SK-N-SH (cell line): ENCODE measurements around the gene SLAMF8. TPM values are rescaled to one million over a fixed set of nuclear protein-coding genes. Genes with fewer than 3 reads are reported as not detected.
A peak's percentile ranks its signal among the peaks of the same experiment; 100 is the strongest.

Experiments used
- CTCF ChIA-PET: fragments of 300-600, 350-600 bp; formaldehyde crosslinking; extraction: SDS; loops from one replicate; lab custom pipeline; 2021; lab: Yijun Ruan, JAX
- POLR2A ChIA-PET: fragments of 350-600 bp; sonication (Branson Sonifier 250); formaldehyde crosslinking; extraction: SDS; loops from one replicate; lab custom pipeline; 2020; ENCODE audit warnings: antibody characterized with exemption, inconsistent platforms; lab: Yijun Ruan, JAX
- DNase-seq: peaks from one replicate; pipeline ENCODE4 v3.0.0; 2012
- H2AFZ ChIP-seq: fragments of 200-600 bp; sonication (generic); 2 replicates; pipeline ENCODE4 v1.8.1; 2016; ENCODE audit warnings: antibody characterized with exemption, mild to moderate bottlenecking, low read depth
- H3F3A ChIP-seq: fragments of 200-600 bp; sonication (generic); replicated peaks from 2 replicates; pipeline ENCODE3; 2016; ENCODE audit warnings: antibody characterized with exemption, mild to moderate bottlenecking; ENCODE audit not compliant: insufficient read depth
- H3K27ac ChIP-seq, 2 experiments: fragments of 200-500 bp in 1 of 2; fragments of 200-600 bp in 1 of 2; sonication (Bioruptor generic) in 1 of 2; sonication (generic), shearing (Covaris generic) in 1 of 2; 2 replicates each; pipeline versions ENCODE4 v1.5.1 to v1.6.1; 2014 to 2016; ENCODE audit warnings: low read depth in 2 of 2, inconsistent platforms in 1 of 2, low read length in 1 of 2, mild to moderate bottlenecking in 1 of 2, mixed read lengths in 1 of 2
- H3K27me3 ChIP-seq: fragments of 200-600 bp; sonication (generic), shearing (Covaris generic); 2 replicates; pipeline ENCODE4 v1.6.1; 2016; ENCODE audit warnings: mixed run types; ENCODE audit not compliant: insufficient read depth
- H3K36me3 ChIP-seq, 2 experiments: fragments of 200-500 bp in 1 of 2; fragments of 200-600 bp in 1 of 2; sonication (Bioruptor generic) in 1 of 2; sonication (generic) in 1 of 2; replicated peaks in 1 of 2; 2 replicates each; pipeline versions ENCODE3 to v1.5.1; 2014 to 2016; ENCODE audit warnings: low read length in 1 of 2, mild to moderate bottlenecking in 1 of 2; ENCODE audit not compliant: insufficient read depth in 2 of 2, control insufficient read depth in 1 of 2
- H3K4me1 ChIP-seq, 2 experiments: fragments of 200-500 bp in 1 of 2; fragments of 200-600 bp in 1 of 2; sonication (Bioruptor generic) in 1 of 2; sonication (generic), shearing (Covaris generic) in 1 of 2; 2 replicates each; pipeline versions ENCODE4 v1.5.1 to v1.6.1; 2014 to 2016; ENCODE audit warnings: low read depth in 1 of 2, low read length in 1 of 2, mixed run types in 1 of 2; ENCODE audit not compliant: insufficient read depth in 2 of 2, control insufficient read depth in 1 of 2
- H3K4me2 ChIP-seq: fragments of 200-600 bp; sonication (generic), shearing (Covaris generic); 2 replicates; pipeline ENCODE4 v1.6.1; 2017; ENCODE audit warnings: mixed run types
- H3K4me3 ChIP-seq, 2 experiments: fragments of 200-500 bp in 1 of 2; fragments of 200-600 bp in 1 of 2; sonication (Bioruptor generic) in 1 of 2; sonication (generic), shearing (Covaris generic) in 1 of 2; 2 replicates each; pipeline versions ENCODE4 v1.5.1 to v1.8.1; 2014 to 2016; ENCODE audit warnings: low read depth in 2 of 2, inconsistent platforms in 1 of 2, low read length in 1 of 2, mild to moderate bottlenecking in 1 of 2, mixed read lengths in 1 of 2, moderate library complexity in 1 of 2
- H3K79me2 ChIP-seq: fragments of 200-600 bp; sonication (generic); 2 replicates; pipeline ENCODE4 v1.8.1; 2017; ENCODE audit warnings: mild to moderate bottlenecking; ENCODE audit not compliant: insufficient read depth
- H3K9ac ChIP-seq: fragments of 200-600 bp; sonication (generic); 2 replicates; pipeline ENCODE4 v1.6.1; 2017; ENCODE audit warnings: mixed run types
- H3K9me2 ChIP-seq: fragments of 200-600 bp; sonication (generic); 2 replicates; pipeline ENCODE4 v1.6.1; 2017; ENCODE audit warnings: mixed run types
- H3K9me3 ChIP-seq: fragments of 200-600 bp; sonication (generic); 2 replicates; pipeline ENCODE4 v1.6.1; 2017; ENCODE audit warnings: mixed run types, mild to moderate bottlenecking, moderate library complexity
- H4K20me1 ChIP-seq: fragments of 200-600 bp; sonication (generic); 2 replicates; pipeline ENCODE4 v1.6.1; 2017; ENCODE audit warnings: mild to moderate bottlenecking, mixed run types; ENCODE audit not compliant: insufficient read depth
- ELF1 ChIP-seq: IDR thresholded peaks from 2 replicates; pipeline ENCODE4 v1.4.0; 2012
- EZH2phosphoT487 ChIP-seq: fragments of 200-600 bp; sonication (generic); IDR thresholded peaks from 2 replicates; pipeline ENCODE4 v1.6.1; 2017; ENCODE audit warnings: low read depth, mixed run types, mild to moderate bottlenecking, antibody characterized with exemption, moderate library complexity, borderline replicate concordance
- FOSL2 ChIP-seq: IDR thresholded peaks from 2 replicates; pipeline ENCODE4 v1.4.0; 2012; ENCODE audit warnings: low read depth, mild to moderate bottlenecking, moderate library complexity, borderline replicate concordance
- FOXJ3 ChIP-seq: sonication (generic); formaldehyde crosslinking; IDR thresholded peaks from 2 replicates; pipeline ENCODE4 v1.5.1; 2020; ENCODE audit warnings: mild to moderate bottlenecking, missing genetic modification reagents
- FOXM1 ChIP-seq: IDR thresholded peaks from 2 replicates; pipeline ENCODE4 v1.4.0; 2012; ENCODE audit warnings: low read depth, mild to moderate bottlenecking
- GABPA ChIP-seq: IDR thresholded peaks from 2 replicates; pipeline ENCODE4 v1.4.0; 2012; ENCODE audit warnings: low read depth, mild to moderate bottlenecking
- IRF3 ChIP-seq: fragments of 150-350 bp; IDR thresholded peaks from 2 replicates; pipeline ENCODE4 v1.6.1; 2016; ENCODE audit warnings: mild to moderate bottlenecking, low read depth, low read length
- MAX ChIP-seq: IDR thresholded peaks from 2 replicates; pipeline ENCODE4 v1.4.0; 2012; ENCODE audit warnings: low read depth
- MEF2A ChIP-seq: IDR thresholded peaks from 2 replicates; pipeline ENCODE4 v1.4.0; 2012; ENCODE audit warnings: low read depth, borderline replicate concordance
- NRF1 ChIP-seq: IDR thresholded peaks from 2 replicates; pipeline ENCODE4 v1.6.1; 2012; ENCODE audit warnings: low read depth, mild to moderate bottlenecking, low read length
- PBX3 ChIP-seq: IDR thresholded peaks from 2 replicates; pipeline ENCODE4; 2012
- RXRA ChIP-seq: IDR thresholded peaks from 2 replicates; pipeline ENCODE4 v1.4.0; 2012; ENCODE audit warnings: low read depth, mild to moderate bottlenecking, borderline replicate concordance
- SIN3A ChIP-seq: IDR thresholded peaks from 2 replicates; pipeline ENCODE4 v1.6.1; 2012; ENCODE audit warnings: low read depth, mild to moderate bottlenecking, low read length, moderate library complexity, borderline replicate concordance
- TCF12 ChIP-seq: IDR thresholded peaks from 2 replicates; pipeline ENCODE4 v1.4.0; 2012
- USF2 ChIP-seq: fragments of 150-350 bp; IDR thresholded peaks from 2 replicates; pipeline ENCODE4 v1.6.1; 2017; ENCODE audit warnings: antibody characterized with exemption, low read length, low read depth, borderline replicate concordance
- WGBS: methylation state at CpG from one replicate; pipeline ENCODE4 v1.1.6; 2017; ENCODE audit warnings: low lambda C conversion rate; 5-methylcytosine and 5-hydroxymethylcytosine counted together
- polyA plus RNA-seq, 3 experiments: library from polyadenylated mRNA; depleted of rRNA; stranded (reverse); fragments of >200 nt; gene quantifications; 2 replicates each; pipeline ENCODE4 v1.2.3, GENCODE V29; 2012

The SLAMF8 gene
- polyA plus RNA-seq, 1 of the 3 experiments (the other 2 are of a cell fraction), result not detected

- no peak for TF ChIP-seq USF2
- TF ChIP-seq FOXM1, result no peak
- no peak for TF ChIP-seq FOXJ3
- TF ChIP-seq ELF1, result no peak
- TF ChIP-seq MEF2A, result no peak
- TF ChIP-seq EZH2phosphoT487, result no peak
- TF ChIP-seq FOSL2, result no peak
- TF ChIP-seq GABPA, result no peak
- TF ChIP-seq IRF3, result no peak
- peak; percentile 37 for TF ChIP-seq PBX3
- no peak for TF ChIP-seq NRF1
- no peak for TF ChIP-seq RXRA
- no peak for TF ChIP-seq SIN3A
Measured at GRCh38 chr1:159804924-159805323, 21.7 kb upstream of the SLAMF8 start (continued).

- TF ChIP-seq MAX (no peak), MEF2A (no peak), TCF12 (no peak)
- POLR2A ChIA-PET, result no interaction called here
- WGBS, result 84% methylated on average over 8 of the region's 8 CpGs
Measured at GRCh38 chr1:159815926-159816325, 10.7 kb upstream of the SLAMF8 start.

More at GRCh38 chr1:159815926-159816325, 10.7 kb upstream of the SLAMF8 start:
- Histone ChIP-seq H3K27me3 (no peaks in the 10 kb centered on the region; the same call in 1 of the 2 replicates), H3K36me3 (no peaks in the 10 kb centered on the region), H3K4me1 (no peaks in the 10 kb centered on the region), H3K9me3 (no peaks in the 10 kb centered on the region), H3K9ac (no peak overlapping the region), H3K4me3 (no peak overlapping the region), H3K9me2 (no peaks in the 10 kb centered on the region), H3K4me2 (no peak overlapping the region), H4K20me1 (no peaks in the 10 kb centered on the region), H2AFZ (no peak overlapping the region), H3F3A (no peaks in the 10 kb centered on the region), H3K27ac (no peak overlapping the region), H3K79me2 (no peaks in the 10 kb centered on the region)
- CTCF ChIA-PET, result interaction anchor here (1.1 to 5.6 kb wide), 4 partner anchors 17 to 74 kb away, joined by 3 to 31 read pairs (median 8); no protein-coding TSS in a partner anchor
- no peak for DNase-seq
